Measurements from ENCODE around the gene PBXIP1. TPM values are rescaled to one million over a fixed set of nuclear protein-coding genes. Genes with fewer than 3 reads are reported as not detected.
A peak's percentile ranks its signal among the peaks of the same experiment; 100 is the strongest.

The PBXIP1 gene
- total RNA-seq, 1 experiment from 2014 or later, result 21.6 TPM

GRCh38 chr1:154962156-154962749, 6.4 kb upstream of the PBXIP1 start:
- H4K91ac ChIP-seq (ENCODE audit: insufficient read length, low read depth, low read length), result no peak overlapping the region
- H3K4ac ChIP-seq (ENCODE audit: low read depth, low read length), result no peak overlapping the region
- Mint-ChIP-seq H3K27me3 (ENCODE audit: low read depth) (no peaks in the 10 kb centered on the region), H3K9me3 (no peaks in the 10 kb centered on the region), H3K27ac (peak overlapping the region; percentile 70 to 95 (median 93)), H3K36me3 (ENCODE audit: insufficient read depth in 1 of 3, low read depth in 3 of 3) (peaks cover 36 to 76% (median 64%) of the 10 kb centered on the region in 3 experiments), H3K4me3 (peak overlapping the region; percentile 78 to 87), H3K4me1 (peaks cover 33 to 38% of the 10 kb centered on the region in 2 experiments)
- no peak overlapping the region for H2BK5ac ChIP-seq (ENCODE audit: insufficient read length, low read length)
- H3K23me2 ChIP-seq (ENCODE audit: insufficient read length, low read depth, low read length, poor library complexity, severe bottlenecking), result no peaks in the 10 kb centered on the region
- H3K4me2 ChIP-seq (ENCODE audit: insufficient read depth, insufficient read length, low read length), result peak overlapping the region; percentile 76
- H3K18ac ChIP-seq (ENCODE audit: insufficient read length, low read depth, low read length), result no peak overlapping the region
- no peak overlapping the region for H3K56ac ChIP-seq (ENCODE audit: insufficient read length, low read depth, low read length)
- no peak overlapping the region for H3K27ac ChIP-seq (ENCODE audit: insufficient read length, low read depth, low read length)
- 0 out of 2 replicates have a peak overlapping the region, but pooled peaks have one; percentile 60 for H3K14ac ChIP-seq (ENCODE audit: insufficient read depth, low read length)
- H2AK5ac ChIP-seq (ENCODE audit: insufficient read length, low read length), result no peak overlapping the region
- no peaks in the 10 kb centered on the region; the same call in 1 of the 2 replicates for H3K79me2 ChIP-seq (ENCODE audit: insufficient read depth, low read length)
- 0 out of 2 replicates have a peak, but pooled peaks cover 2% of the 10 kb centered on the region for H3K4me1 ChIP-seq (ENCODE audit: insufficient read depth, low read length)
- H2BK12ac ChIP-seq (ENCODE audit: insufficient read length, low read depth, low read length), result no peak overlapping the region
- peaks cover 2% of the 10 kb centered on the region for H4K20me1 ChIP-seq (ENCODE audit: control insufficient read depth, insufficient read depth, insufficient read length)
- H2BK20ac ChIP-seq (ENCODE audit: low read depth, low read length, poor library complexity, severe bottlenecking), result no peak overlapping the region
- H2BK15ac ChIP-seq (ENCODE audit: low read depth, low read length), result no peak overlapping the region
- no peak overlapping the region for H4K8ac ChIP-seq (replicated peaks; ENCODE audit: insufficient read length, low read depth, low read length)
- H3K9ac ChIP-seq (ENCODE audit: extremely low read depth, insufficient read length, low read length), result peak overlapping the region; percentile 74
- no CpG with 5 or more reads among the region's 25 CpGs for WGBS (ENCODE audit: extremely low coverage, insufficient read length, low lambda C conversion rate)
- H3K27me3 ChIP-seq (ENCODE audit: insufficient read depth, low read length), result no peaks in the 10 kb centered on the region
- TF ChIP-seq CTCF (conservative IDR thresholded peaks at IDR 0.05), result no peak
- no peak for DNase-seq
- H3K79me1 ChIP-seq (ENCODE audit: insufficient read depth, low read depth, low read length, poor library complexity, severe bottlenecking), result no peaks in the 10 kb centered on the region
- H4K5ac ChIP-seq (ENCODE audit: insufficient read length, low read depth, low read length), result no peak overlapping the region
- H2AFZ ChIP-seq (ENCODE audit: low read length), result no peak overlapping the region
- H3K23ac ChIP-seq (ENCODE audit: insufficient read length, low read depth, low read length), result no peak overlapping the region
- H3K9me3 ChIP-seq (ENCODE audit: control insufficient read depth, low read depth, low read length), result no peaks in the 10 kb centered on the region
- H2BK120ac ChIP-seq (ENCODE audit: low read depth, low read length, poor library complexity, severe bottlenecking), result no peak overlapping the region
- no peak overlapping the region for H3T11ph ChIP-seq (ENCODE audit: low read length)

All from H9 (cell line).